IMR-90 (cell line): ENCODE measurements around the gene CIRBP. TPM values are rescaled to one million over a fixed set of nuclear protein-coding genes. Genes with fewer than 3 reads are reported as not detected.

Experiments
- ATAC-seq: fragments of 200-7000 bp; cut with Tn5 transposase; 2 replicates; pipeline ENCODE4 v1.9.1; 2020; ENCODE audit warnings: low read depth, mild to moderate bottlenecking, moderate library complexity
- BruUV-seq: library from RNA; stranded (reverse); fragments of 400-500 nt; replicated peaks from 2 replicates; lab custom pipeline; 2021; lab: Mats Ljungman, UMichigan
- CTCF ChIA-PET: fragments of 300-600 bp; formaldehyde crosslinking; extraction: SDS; loops from one replicate; lab custom pipeline; 2021; ENCODE audit warnings: antibody characterized with exemption; lab: Yijun Ruan, JAX
- POLR2A ChIA-PET: fragments of 300-600 bp; sonication (Branson Sonifier 250); formaldehyde crosslinking; loops from one replicate; lab custom pipeline; 2022; ENCODE audit warnings: antibody characterized with exemption; ENCODE audit not compliant: unreplicated experiment; lab: Charles Lee
- DNase-seq: peaks from one replicate; pipeline ENCODE4 v3.0.0; 2013
- H2AFZ ChIP-seq: replicated peaks from 2 replicates; pipeline ENCODE3; 2013; ENCODE audit warnings: low read length, mild to moderate bottlenecking; ENCODE audit not compliant: poor library complexity
- H2AK5ac ChIP-seq: 2 replicates; pipeline ENCODE4 v1.6.1; 2013; ENCODE audit warnings: low read depth, low read length, inconsistent platforms
- H2AK9ac ChIP-seq: replicated peaks from 2 replicates; pipeline ENCODE3; 2013; ENCODE audit warnings: mild to moderate bottlenecking, low read depth, low read length, moderate library complexity; ENCODE audit not compliant: poor library complexity
- H2BK120ac ChIP-seq: 2 replicates; pipeline ENCODE4 v1.6.1; 2013; ENCODE audit warnings: low read depth, low read length, inconsistent platforms
- H2BK15ac ChIP-seq: 3 replicates; pipeline ENCODE4 v1.6.1; 2013; ENCODE audit warnings: low read depth, low read length, inconsistent platforms
- H2BK20ac ChIP-seq: 2 replicates; pipeline ENCODE4 v1.6.1; 2013; ENCODE audit warnings: low read depth, mild to moderate bottlenecking, inconsistent platforms, low read length, moderate library complexity
- H2BK5ac ChIP-seq: 2 replicates; pipeline ENCODE4 v1.6.1; 2013; ENCODE audit warnings: mild to moderate bottlenecking, low read depth, low read length, inconsistent platforms; ENCODE audit not compliant: poor library complexity, severe bottlenecking
- H3K14ac ChIP-seq: replicated peaks from 2 replicates; pipeline ENCODE4 v1.6.1; 2013; ENCODE audit warnings: low read depth, low read length, inconsistent platforms
- H3K18ac ChIP-seq: 2 replicates; pipeline ENCODE4 v1.6.1; 2013; ENCODE audit warnings: low read depth, low read length, control low read depth
- H3K23ac ChIP-seq: 2 replicates; pipeline ENCODE4 v1.6.1; 2013; ENCODE audit warnings: low read depth, low read length, inconsistent platforms
- H3K27ac ChIP-seq: 2 replicates; pipeline ENCODE4 v1.5.1; 2013; ENCODE audit warnings: mild to moderate bottlenecking, control low read depth, low read length; ENCODE audit not compliant: insufficient read depth
- H3K27me3 ChIP-seq: 2 replicates; pipeline ENCODE4 v1.6.1; 2013; ENCODE audit warnings: low read length; ENCODE audit not compliant: control insufficient read depth, insufficient read depth
- H3K36me3 ChIP-seq: 2 replicates; pipeline ENCODE4 v1.6.1; 2013; ENCODE audit warnings: low read length, mixed read lengths; ENCODE audit not compliant: control insufficient read depth, insufficient read depth
- H3K4ac ChIP-seq: 2 replicates; pipeline ENCODE4 v1.6.1; 2013; ENCODE audit warnings: low read depth, low read length, inconsistent platforms
- H3K4me1 ChIP-seq: 2 replicates; pipeline ENCODE4 v1.6.1; 2013; ENCODE audit warnings: low read length, mixed read lengths; ENCODE audit not compliant: control insufficient read depth, insufficient read depth
- H3K4me2 ChIP-seq: 2 replicates; pipeline ENCODE4 v1.6.1; 2013; ENCODE audit warnings: low read depth, mild to moderate bottlenecking, control low read depth, low read length, moderate library complexity
- H3K4me3 ChIP-seq: 2 replicates; pipeline ENCODE4 v1.5.1; 2013; ENCODE audit warnings: low read depth, mild to moderate bottlenecking, control low read depth, low read length, moderate library complexity; ENCODE audit not compliant: insufficient read depth
- H3K56ac ChIP-seq: 2 replicates; pipeline ENCODE4 v1.6.1; 2013; ENCODE audit warnings: low read length, inconsistent platforms; ENCODE audit not compliant: insufficient read depth; ENCODE audit errors: extremely low read depth
- H3K79me1 ChIP-seq, 2 experiments: 2 replicates each; pipeline ENCODE4 v1.6.1; 2013; ENCODE audit warnings: low read length in 2 of 2, inconsistent platforms in 1 of 2, low read depth in 1 of 2
- H3K9ac ChIP-seq: 2 replicates; pipeline ENCODE4 v1.6.1; 2013; ENCODE audit warnings: low read depth, low read length, control low read depth
- H3K9me1 ChIP-seq: 2 replicates; pipeline ENCODE4 v1.6.1; 2013; ENCODE audit warnings: low read length, inconsistent platforms; ENCODE audit not compliant: insufficient read depth
- H3K9me3 ChIP-seq: 2 replicates; pipeline ENCODE4 v1.6.1; 2013; ENCODE audit warnings: low read length; ENCODE audit not compliant: control insufficient read depth, insufficient read depth
- H4K20me1 ChIP-seq: 2 replicates; pipeline ENCODE4 v1.6.1; 2013; ENCODE audit warnings: low read length, inconsistent platforms; ENCODE audit not compliant: insufficient read depth
- H4K5ac ChIP-seq: 2 replicates; pipeline ENCODE4 v1.6.1; 2013; ENCODE audit warnings: mild to moderate bottlenecking, low read depth, low read length, control low read depth
- H4K8ac ChIP-seq, 2 experiments: 2 replicates each; pipeline ENCODE4 v1.6.1; 2013; ENCODE audit warnings: low read depth in 2 of 2, low read length in 2 of 2, control low read depth in 1 of 2, inconsistent platforms in 1 of 2
- H4K91ac ChIP-seq: 2 replicates; pipeline ENCODE4 v1.6.1; 2013; ENCODE audit warnings: low read depth, low read length, inconsistent platforms; ENCODE audit not compliant: insufficient read depth
- BHLHE40 ChIP-seq: fragments of 150-350 bp; IDR thresholded peaks from 2 replicates; pipeline ENCODE4 v1.6.1; 2016; ENCODE audit warnings: mild to moderate bottlenecking, low read depth, low read length
- CEBPB ChIP-seq: IDR thresholded peaks from 2 replicates; pipeline ENCODE4 v1.6.1; 2012; ENCODE audit warnings: low read depth, low read length, improper control_type of control experiment
- CTCF ChIP-seq: conservative IDR thresholded peaks from 2 replicates; pipeline ENCODE4 v1.5.1; 2012; ENCODE audit warnings: mild to moderate bottlenecking, low read depth, low read length, improper control_type of control experiment
- FOS ChIP-seq: fragments of 150-350 bp; IDR thresholded peaks from 2 replicates; pipeline ENCODE4 v1.6.1; 2016; ENCODE audit warnings: low read depth, low read length
- MAZ ChIP-seq: IDR thresholded peaks from 2 replicates; pipeline ENCODE4 v1.6.1; 2012; ENCODE audit warnings: low read depth, mild to moderate bottlenecking, low read length, improper control_type of control experiment, moderate library complexity, borderline replicate concordance
- RCOR1 ChIP-seq: IDR thresholded peaks from 2 replicates; pipeline ENCODE4 v1.6.1; 2012; ENCODE audit warnings: mild to moderate bottlenecking, low read length, improper control_type of control experiment; ENCODE audit not compliant: insufficient replicate concordance
- RFX5 ChIP-seq: IDR thresholded peaks from 2 replicates; pipeline ENCODE4 v1.8.0; 2012; ENCODE audit warnings: low read depth, mild to moderate bottlenecking, low read length, moderate library complexity
- WGBS, 2 experiments: methylation state at CpG; one replicate each; pipeline versions ENCODE4 v1.1.5 to v1.1.7; 2013; ENCODE audit warnings: missing lambda C conversion rate in 2 of 2; ENCODE audit not compliant: insufficient read length in 1 of 2; ENCODE audit errors: extremely low coverage in 2 of 2; 5-methylcytosine and 5-hydroxymethylcytosine counted together
- dilution Hi-C: fragments of 300-500 bp; cut with HindIII; formaldehyde crosslinking; loops from one replicate; pipeline ENCODE4 v1.14.3; 2018; ENCODE audit warnings: low sequenced_read_pairs; ENCODE audit not compliant: unreplicated experiment
- in situ Hi-C: fragments of 300-500 bp; cut with MboI; formaldehyde crosslinking; loops from 3 replicates; pipeline ENCODE4 v1.14.3; 2019; ENCODE audit warnings: low sequenced_read_pairs, inconsistent platforms, mixed read lengths
- intact Hi-C: fragments of 100-400 bp; cut with micrococcal nuclease; formaldehyde crosslinking; loops from 2 replicates; pipeline ENCODE4 v1.10.0; 2022
- polyA plus RNA-seq, 3 experiments: library from polyadenylated mRNA; depleted of rRNA; stranded (reverse); fragments of >200 nt; gene quantifications; 2 replicates each; pipeline ENCODE4 v1.2.3, GENCODE V29; 2012; ENCODE audit warnings: low replicate concordance in 1 of 3
- total RNA-seq: library from RNA; depleted of rRNA; stranded (reverse); fragments of >200 nt; gene quantifications from 2 replicates; pipeline ENCODE4 v1.2.3, GENCODE V29; 2012

Gene CIRBP
- total and polyA plus RNA-seq, 2 of the 4 experiments (the other 2 are of a cell fraction) = 299 to 542 TPM

- TF ChIP-seq RCOR1 (no peak), RFX5 (no peak)
Measured at GRCh38 chr19:1266916-1267476, 2.1 kb upstream of the CIRBP start (continued).

GRCh38 chr19:1267477-1268225 lies 1.5 kb upstream of the CIRBP start:
- Histone ChIP-seq H3K56ac (no peak overlapping the region), H3K14ac (0 out of 2 replicates have a peak overlapping the region, but pooled peaks have one; percentile 27), H3K9me3 (no peaks in the 10 kb centered on the region), H2BK120ac (0 out of 2 replicates have a peak overlapping the region, but pooled peaks have one; percentile 57), H2BK20ac (no peak overlapping the region; the same call in 1 of the 2 replicates), H2AK9ac (peak overlapping the region; percentile 98), H3K4me2 (peak overlapping the region; percentile 85), H3K4me3 (0 out of 2 replicates have a peak overlapping the region, but pooled peaks have one; percentile 61), H2BK5ac (peak overlapping the region; percentile 6), H3K4ac (peak overlapping the region; percentile 47), H3K9me1 (peaks cover 8% of the 10 kb centered on the region), H3K4me1 (peaks cover 44% of the 10 kb centered on the region), H4K5ac (no peak overlapping the region), H3K27me3 (no peaks in the 10 kb centered on the region), H3K27ac (peak overlapping the region; percentile 28; the same call in 1 of the 2 replicates), H4K8ac (no peak overlapping the region), H4K91ac (peak overlapping the region; percentile 8; the same call in 1 of the 2 replicates), H3K18ac (no peak overlapping the region), H3K36me3 (peaks cover 19% of the 10 kb centered on the region), H3K9ac (no peak overlapping the region), H3K79me1 (peaks cover 5 to 63% of the 10 kb centered on the region in 2 experiments; a peak in 3 of 4 replicates), H4K20me1 (peaks cover 46% of the 10 kb centered on the region), H3K23ac (peak overlapping the region; percentile 68; the same call in 1 of the 2 replicates), H2AFZ (peak overlapping the region; percentile 90), H2BK15ac (no peak overlapping the region), H2AK5ac (peak overlapping the region; percentile 87)
- peak; percentile 41 for TF ChIP-seq FOS
- 0 out of 2 replicates have a peak, but pooled peaks have one; percentile 14 for TF ChIP-seq BHLHE40
- no peak for TF ChIP-seq CTCF
- peak; percentile 85 for TF ChIP-seq CEBPB
- TF ChIP-seq MAZ = peak; percentile 66; the same call in 1 of the 2 replicates
- intact Hi-C loops (loop anchor here (2.0 kb wide), 1 partner anchor 47 kb away; no protein-coding TSS in a partner anchor), dilution Hi-C loops (no loop called here), in situ Hi-C loops (no loop called here)
- ChIA-PET POLR2A (no interaction called here), CTCF (interaction anchor here (2.2 to 3.5 kb wide), 2 partner anchors 14 to 24 kb away, joined by 11 to 64 read pairs; no protein-coding TSS in a partner anchor)
- peak; percentile 60 for DNase-seq
- ATAC-seq = no peak
- no TSS peak for BruUV-seq
- WGBS, 2 experiments = 47% methylated on average over 3 of the region's 35 CpGs; no CpG with 5 or more reads in 1 of the 2 experiments
